ENCODE measurements around the gene FMN2.

DNA sequence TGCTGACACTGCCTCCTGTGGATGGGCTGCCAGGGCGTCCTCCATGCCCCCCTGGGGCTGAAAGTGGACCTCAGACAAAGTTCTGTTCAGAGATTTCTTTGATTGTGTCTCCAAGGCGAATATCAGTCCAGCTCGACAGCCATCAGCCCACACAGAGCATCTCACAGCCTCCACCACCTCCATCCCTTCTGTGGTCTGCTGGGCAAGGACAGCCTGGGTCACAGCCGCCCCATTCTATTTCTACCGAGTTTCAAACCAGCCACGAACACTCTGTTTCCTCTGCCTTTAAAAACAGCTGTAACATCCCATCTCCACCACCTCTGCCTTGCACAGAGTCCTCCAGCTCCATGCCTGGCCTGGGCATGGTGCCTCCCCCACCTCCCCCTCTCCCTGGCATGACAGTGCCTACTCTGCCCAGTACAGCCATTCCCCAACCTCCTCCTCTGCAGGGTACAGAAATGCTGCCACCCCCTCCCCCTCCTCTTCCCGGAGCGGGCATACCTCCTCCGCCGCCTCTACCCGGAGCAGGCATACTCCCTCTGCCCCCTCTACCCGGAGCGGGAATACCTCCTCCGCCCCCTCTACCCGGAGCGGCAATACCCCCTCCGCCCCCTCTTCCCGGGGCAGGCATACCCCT is 115.5 kb downstream of the FMN2 start:
- TF ChIP-seq, protein P1, sequence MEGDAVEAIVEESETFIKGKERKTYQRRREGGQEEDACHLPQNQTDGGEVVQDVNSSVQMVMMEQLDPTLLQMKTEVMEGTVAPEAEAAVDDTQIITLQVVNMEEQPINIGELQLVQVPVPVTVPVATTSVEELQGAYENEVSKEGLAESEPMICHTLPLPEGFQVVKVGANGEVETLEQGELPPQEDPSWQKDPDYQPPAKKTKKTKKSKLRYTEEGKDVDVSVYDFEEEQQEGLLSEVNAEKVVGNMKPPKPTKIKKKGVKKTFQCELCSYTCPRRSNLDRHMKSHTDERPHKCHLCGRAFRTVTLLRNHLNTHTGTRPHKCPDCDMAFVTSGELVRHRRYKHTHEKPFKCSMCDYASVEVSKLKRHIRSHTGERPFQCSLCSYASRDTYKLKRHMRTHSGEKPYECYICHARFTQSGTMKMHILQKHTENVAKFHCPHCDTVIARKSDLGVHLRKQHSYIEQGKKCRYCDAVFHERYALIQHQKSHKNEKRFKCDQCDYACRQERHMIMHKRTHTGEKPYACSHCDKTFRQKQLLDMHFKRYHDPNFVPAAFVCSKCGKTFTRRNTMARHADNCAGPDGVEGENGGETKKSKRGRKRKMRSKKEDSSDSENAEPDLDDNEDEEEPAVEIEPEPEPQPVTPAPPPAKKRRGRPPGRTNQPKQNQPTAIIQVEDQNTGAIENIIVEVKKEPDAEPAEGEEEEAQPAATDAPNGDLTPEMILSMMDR (IDR thresholded peaks at IDR 0.05; ENCODE audit: low read depth, low read length), result no peak
- no peak for TF ChIP-seq EZH2phosphoT487 (IDR thresholded peaks at IDR 0.05; ENCODE audit: low read depth)
